K562 (cell line): ENCODE data around the gene GOLPH3.

Experiments used
- BACH1 ChIP-seq: fragments of 200-800 bp; sonication (Bioruptor generic); IDR thresholded peaks from 2 replicates; pipeline ENCODE4 v1.6.1; 2016; ENCODE audit warnings: missing genetic modification characterization, missing compliant biosample characterization
- CTCF ChIP-seq, 3 experiments: IDR thresholded peaks in 2 of 3; conservative IDR thresholded peaks in 1 of 3; 2 replicates each; pipeline ENCODE4 v1.5.1; 2011 to 2012; ENCODE audit warnings: low read length in 3 of 3, mild to moderate bottlenecking in 3 of 3, control low read depth in 2 of 3, improper control_type of control experiment in 1 of 3, inconsistent platforms in 1 of 3, low read depth in 1 of 3, mixed read lengths in 1 of 3, moderate library complexity in 1 of 3; ENCODE audit not compliant: insufficient read depth in 2 of 3
- EP300 ChIP-seq: IDR thresholded peaks from 2 replicates; pipeline ENCODE4 v1.6.1; 2012; ENCODE audit warnings: low read length, improper control_type of control experiment
- HOXB6 ChIP-seq: fragments of 250-450 bp; sonication (Bioruptor Pico); IDR thresholded peaks from 2 replicates; pipeline ENCODE4 v1.5.1; 2022; ENCODE audit warnings: mild to moderate bottlenecking, borderline replicate concordance
- JUND ChIP-seq, 2 experiments: IDR thresholded peaks; 2 replicates in 1 of 2; 3 replicates in 1 of 2; pipeline ENCODE4 v1.6.1; 2011; ENCODE audit warnings: borderline replicate concordance in 2 of 2, low read depth in 2 of 2, low read length in 2 of 2, improper control_type of control experiment in 1 of 2, missing biosample characterization in 1 of 2, missing genetic modification characterization in 1 of 2, missing genetic modification reagents in 1 of 2
- MAX ChIP-seq: sonication (generic); formaldehyde crosslinking; IDR thresholded peaks from 2 replicates; pipeline ENCODE4 v1.9.0; 2022; ENCODE audit warnings: mild to moderate bottlenecking, missing genetic modification reagents
- MEF2D ChIP-seq: conservative IDR thresholded peaks from 2 replicates; pipeline ENCODE4 v1.6.1; 2016; ENCODE audit warnings: low read depth, missing genetic modification characterization, missing compliant biosample characterization
- MYC ChIP-seq, 2 experiments: fragments of 250-450 bp in 1 of 2; sonication (Bioruptor Pico) in 1 of 2; IDR thresholded peaks; 2 replicates each; pipeline versions ENCODE4 v1.5.1 to v1.6.1; 2012 to 2021; ENCODE audit warnings: low read depth in 2 of 2, borderline replicate concordance in 1 of 2, improper control_type of control experiment in 1 of 2, low read length in 1 of 2, mild to moderate bottlenecking in 1 of 2, moderate library complexity in 1 of 2
- OTX1 ChIP-seq: fragments of 450-650 bp; formaldehyde crosslinking; IDR thresholded peaks from 2 replicates; pipeline ENCODE4 v1.4.0; 2022; ENCODE audit warnings: mild to moderate bottlenecking
- POLR2AphosphoS5 ChIP-seq: IDR thresholded peaks from 2 replicates; pipeline ENCODE4 v1.6.1; 2011; ENCODE audit warnings: mild to moderate bottlenecking, low read depth, low read length, moderate library complexity; ENCODE audit not compliant: control insufficient read depth, insufficient read depth
- SAFB2 ChIP-seq: fragments of 200-400 bp; formaldehyde crosslinking; IDR thresholded peaks from 2 replicates; pipeline ENCODE4 v1.6.1; 2018; ENCODE audit warnings: borderline replicate concordance, low read length, low read depth, moderate library complexity; ENCODE audit not compliant: severe bottlenecking
- TCF7 ChIP-seq: sonication (generic); IDR thresholded peaks from 2 replicates; pipeline ENCODE4 v1.6.1; 2016; ENCODE audit warnings: antibody characterized with exemption, borderline replicate concordance
- TRIM28 ChIP-seq: fragments of 450-650 bp; IDR thresholded peaks from 2 replicates; pipeline ENCODE4 v1.6.1; 2017
- ZNF274 ChIP-seq: IDR thresholded peaks from 2 replicates; pipeline ENCODE4 v1.6.1; 2011; ENCODE audit warnings: low read depth, mild to moderate bottlenecking, low read length, moderate library complexity, borderline replicate concordance

- no peak for TF ChIP-seq EP300
- no peak for TF ChIP-seq MEF2D (tag)
- no peak for TF ChIP-seq MYC (IDR thresholded peaks at IDR 0.05; ENCODE audit: low read depth, low read length)
- no peak for TF ChIP-seq MYC (CRISPR knock-in tag; IDR thresholded peaks at IDR 0.05; ENCODE audit: borderline replicate concordance, low read depth)
- TF ChIP-seq BACH1 (tag): no peak
- no peak for TF ChIP-seq TCF7
- no peak for TF ChIP-seq ZNF274
- TF ChIP-seq HOXB6 (CRISPR knock-in tag): no peak
- no peak for TF ChIP-seq JUND (IDR thresholded peaks at IDR 0.05; ENCODE audit: borderline replicate concordance, low read depth, low read length)
- no peak for TF ChIP-seq JUND (tag; IDR thresholded peaks at IDR 0.05; ENCODE audit: borderline replicate concordance, low read depth, low read length)
- no peak for TF ChIP-seq TRIM28
- TF ChIP-seq CTCF (IDR thresholded peaks at IDR 0.05 in 2 of 3, conservative IDR thresholded peaks at IDR 0.05 in 1 of 3; ENCODE audit: insufficient read depth in 2 of 3, low read depth in 1 of 3, low read length in 3 of 3): no peak
- TF ChIP-seq POLR2AphosphoS5: no peak
- no peak for TF ChIP-seq SAFB2
- no peak for TF ChIP-seq MAX (CRISPR knock-in tag)
- no peak for TF ChIP-seq OTX1 (CRISPR knock-in tag)
Observed at GRCh38 chr5:32159328-32160072, 14.6 kb downstream of the GOLPH3 start.
